HG03045 (cell line): ENCODE measurements around the gene FBLN5.

Experiments
- ATAC-seq: cut with Tn5 transposase; IDR thresholded peaks from one replicate; pipeline ENCODE4 v1.9.1; 2021; ENCODE audit warnings: mild to moderate bottlenecking, moderate library complexity; ENCODE audit not compliant: unreplicated experiment

The FBLN5 gene

GRCh38 chr14:91946622-91947474 lies 646 bp downstream of the FBLN5 start:
- ATAC-seq: no peak

- no peak for ATAC-seq
Observed at GRCh38 chr14:91945751-91946621, 1.5 kb downstream of the FBLN5 start.

- ATAC-seq: no peak
Observed at GRCh38 chr14:91942946-91943345, 4.5 kb downstream of the FBLN5 start.

GRCh38 chr14:91942128-91942527 lies 5.4 kb downstream of the FBLN5 start:
- no peak for ATAC-seq

- no peak for ATAC-seq
Observed at GRCh38 chr14:91940209-91940608, 7.3 kb downstream of the FBLN5 start.

GRCh38 chr14:91935586-91935985 lies 11.9 kb downstream of the FBLN5 start:
- no peak for ATAC-seq

- no peak for ATAC-seq
Observed at GRCh38 chr14:91934554-91935285, 12.8 kb downstream of the FBLN5 start.

GRCh38 chr14:91931478-91932088 lies 15.9 kb downstream of the FBLN5 start:
- ATAC-seq: no peak

GRCh38 chr14:91929700-91930099 lies 17.8 kb downstream of the FBLN5 start:
- no peak for ATAC-seq

- ATAC-seq: no peak
Observed at GRCh38 chr14:91927800-91928199, 19.7 kb downstream of the FBLN5 start.

GRCh38 chr14:91927191-91927590 lies 20.3 kb downstream of the FBLN5 start:
- ATAC-seq: no peak

GRCh38 chr14:91926131-91926890 lies 21.2 kb downstream of the FBLN5 start:
- ATAC-seq: no peak

GRCh38 chr14:91925727-91926121 lies 21.8 kb downstream of the FBLN5 start:
- ATAC-seq: no peak

- ATAC-seq: no peak
Observed at GRCh38 chr14:91925001-91925726, 22.3 kb downstream of the FBLN5 start.

GRCh38 chr14:91920526-91920925 lies 27.0 kb downstream of the FBLN5 start:
- ATAC-seq: no peak

GRCh38 chr14:91919814-91920213 lies 27.7 kb downstream of the FBLN5 start:
- no peak for ATAC-seq

- no peak for ATAC-seq
Observed at GRCh38 chr14:91918186-91918883, 29.2 kb downstream of the FBLN5 start.

- no peak for ATAC-seq
Observed at GRCh38 chr14:91912035-91912434, 35.5 kb downstream of the FBLN5 start.
